ENCODE results near the gene NIPAL3.

NIPAL3 gene

DNA sequence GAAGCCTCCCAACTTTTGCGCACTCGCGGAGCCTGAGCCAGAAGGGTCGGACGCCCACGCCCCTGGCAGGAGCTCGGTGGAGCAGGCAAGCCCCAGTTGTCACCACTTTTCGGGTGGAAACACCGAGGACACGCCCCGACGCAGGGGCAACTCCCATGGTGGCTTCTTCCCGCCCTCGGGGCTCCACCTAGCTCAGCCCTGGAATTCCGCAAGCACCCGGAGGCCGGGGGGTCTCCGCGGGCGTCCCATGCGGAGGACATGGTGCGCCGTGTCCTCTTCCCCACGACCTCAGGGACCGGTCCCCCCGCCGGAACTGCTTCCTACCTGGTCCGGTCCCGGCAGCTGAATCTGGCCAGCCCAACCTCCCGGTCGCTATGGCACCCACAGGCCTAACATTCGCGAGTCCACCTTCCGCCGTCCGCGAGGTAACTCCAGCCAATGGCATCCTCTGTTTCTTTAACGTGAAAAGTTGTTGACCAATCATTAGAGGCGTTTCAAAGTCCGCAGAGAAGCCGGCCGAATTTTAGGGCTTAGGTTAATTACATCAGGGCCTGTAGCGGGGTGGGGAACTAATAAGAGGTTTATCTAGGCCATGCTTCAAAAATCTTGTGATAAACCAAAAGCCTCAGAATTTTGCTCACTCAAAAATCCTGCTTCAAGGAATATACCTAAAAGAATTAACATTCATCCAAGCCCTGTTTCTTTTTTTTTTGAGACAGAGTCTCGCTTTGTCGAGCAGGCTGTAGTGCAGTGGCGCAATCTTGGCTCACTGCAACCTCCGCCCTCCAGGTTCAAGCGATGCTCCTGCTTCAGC lies 2.0 kb upstream of the NIPAL3 start, which contains the start of gene STPG1:
TSS of gene STPG1 (minus strand) at position 433 of the 814 bp plus-strand sequence. CDS start 12,394 bp downstream, outside the sequence.
- H3K9me3 ChIP-seq (ENCODE audit: control insufficient read depth, insufficient read depth, low read depth, low read length) = no peaks in the 10 kb centered on the region
- H3K4me3 ChIP-seq (ENCODE audit: low read depth, low read length) = peak within 1 kb of the TSS; percentile 83
- peak within 1 kb of the TSS; percentile 36; the same call in 1 of the 2 replicates for H3K27ac ChIP-seq (ENCODE audit: low read depth, low read length)
- peaks cover 19% of the 10 kb centered on the region for H3K4me1 ChIP-seq (ENCODE audit: control insufficient read depth, insufficient read depth, low read length)
- peak within 1 kb of the TSS; percentile 84 for H3K9ac ChIP-seq (ENCODE audit: low read length)
- no peaks in the 10 kb centered on the region for H3K27me3 ChIP-seq (ENCODE audit: control insufficient read depth, insufficient read depth, low read length)
- H3K36me3 ChIP-seq (ENCODE audit: control insufficient read depth, insufficient read depth, low read length) = no peaks in the 10 kb centered on the region

DNA sequence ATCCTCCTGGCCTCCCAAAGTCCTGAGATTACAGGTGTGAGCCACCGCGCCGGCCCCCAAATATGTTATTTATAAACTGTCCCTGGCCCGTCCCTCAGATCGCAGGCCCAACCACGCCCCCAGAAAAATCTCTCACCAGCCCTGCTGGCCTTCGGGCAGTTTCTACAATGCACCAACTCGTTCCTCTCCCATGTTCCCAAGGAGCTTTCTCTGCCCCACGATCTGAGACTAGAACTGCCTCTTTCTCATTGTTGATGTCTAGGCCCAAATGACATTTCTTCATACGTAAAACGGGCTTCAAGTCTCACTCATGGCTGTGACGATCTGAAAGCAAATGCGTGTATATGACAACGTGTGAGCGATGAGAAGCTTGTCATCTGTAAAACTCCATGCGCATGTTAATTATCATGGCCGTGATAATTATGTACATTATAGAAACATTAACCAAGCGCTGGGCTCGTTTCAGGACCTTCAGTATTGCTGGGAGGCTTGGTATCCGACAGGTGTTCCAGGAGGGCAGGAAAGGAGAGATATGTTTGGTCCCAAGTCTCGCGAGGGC lies 748 bp upstream of the NIPAL3 start:
- Histone ChIP-seq H3K36me3 (ENCODE audit: control insufficient read depth, insufficient read depth, low read length) (no peaks in the 10 kb centered on the region), H3K4me3 (ENCODE audit: low read depth, low read length) (peak overlapping the region; percentile 73), H3K27me3 (ENCODE audit: control insufficient read depth, insufficient read depth, low read length) (no peaks in the 10 kb centered on the region), H3K4me1 (ENCODE audit: control insufficient read depth, insufficient read depth, low read length) (peaks cover 28% of the 10 kb centered on the region), H3K9ac (ENCODE audit: low read length) (no peak overlapping the region), H3K9me3 (ENCODE audit: control insufficient read depth, insufficient read depth, low read depth, low read length) (no peaks in the 10 kb centered on the region), H3K27ac (ENCODE audit: low read depth, low read length) (no peak overlapping the region)

DNA sequence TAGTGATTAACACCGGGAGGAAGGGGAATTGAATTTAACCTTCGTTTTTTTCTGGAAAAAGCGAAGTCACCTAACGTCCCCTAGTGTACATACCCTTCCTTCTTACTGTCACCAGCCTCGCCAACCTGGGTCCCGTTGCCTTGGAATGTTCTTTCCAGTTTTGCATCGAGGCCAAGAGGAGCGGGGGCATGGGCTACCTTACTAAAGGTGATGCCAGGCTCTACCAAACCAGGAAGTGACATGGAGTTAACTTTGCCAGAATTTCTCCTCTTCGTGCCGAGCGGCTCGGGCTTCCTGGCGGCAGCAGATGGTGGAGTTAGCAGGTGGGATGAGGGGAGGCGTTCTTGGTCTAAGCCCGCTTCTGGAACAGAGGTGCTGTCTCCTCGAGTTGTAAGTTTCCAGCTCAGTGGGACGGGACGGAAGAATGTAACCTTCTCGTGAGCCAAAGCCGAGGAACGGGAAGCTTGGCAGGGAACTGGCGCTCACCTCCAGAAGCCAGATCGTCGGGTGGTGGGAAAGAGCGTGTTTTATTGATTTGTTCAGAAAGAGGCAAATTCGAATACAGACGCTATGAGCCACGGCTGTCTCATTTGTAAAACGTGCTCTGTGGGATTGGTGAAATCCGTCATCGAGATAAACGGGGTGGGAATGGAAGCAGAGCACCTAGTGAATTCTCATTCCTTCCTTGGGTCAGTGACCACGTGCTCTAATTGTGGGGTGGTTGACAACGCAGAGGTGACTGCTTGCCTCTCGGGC lies 486 bp downstream of the NIPAL3 start:
- Histone ChIP-seq H3K27ac (ENCODE audit: low read depth, low read length) (no peak overlapping the region), H3K9ac (ENCODE audit: low read length) (no peak overlapping the region), H3K9me3 (ENCODE audit: control insufficient read depth, insufficient read depth, low read depth, low read length) (no peaks in the 10 kb centered on the region), H3K27me3 (ENCODE audit: control insufficient read depth, insufficient read depth, low read length) (no peaks in the 10 kb centered on the region), H3K4me1 (ENCODE audit: control insufficient read depth, insufficient read depth, low read length) (peaks cover 28% of the 10 kb centered on the region), H3K36me3 (ENCODE audit: control insufficient read depth, insufficient read depth, low read length) (no peaks in the 10 kb centered on the region), H3K4me3 (ENCODE audit: low read depth, low read length) (peak overlapping the region; percentile 73)

DNA sequence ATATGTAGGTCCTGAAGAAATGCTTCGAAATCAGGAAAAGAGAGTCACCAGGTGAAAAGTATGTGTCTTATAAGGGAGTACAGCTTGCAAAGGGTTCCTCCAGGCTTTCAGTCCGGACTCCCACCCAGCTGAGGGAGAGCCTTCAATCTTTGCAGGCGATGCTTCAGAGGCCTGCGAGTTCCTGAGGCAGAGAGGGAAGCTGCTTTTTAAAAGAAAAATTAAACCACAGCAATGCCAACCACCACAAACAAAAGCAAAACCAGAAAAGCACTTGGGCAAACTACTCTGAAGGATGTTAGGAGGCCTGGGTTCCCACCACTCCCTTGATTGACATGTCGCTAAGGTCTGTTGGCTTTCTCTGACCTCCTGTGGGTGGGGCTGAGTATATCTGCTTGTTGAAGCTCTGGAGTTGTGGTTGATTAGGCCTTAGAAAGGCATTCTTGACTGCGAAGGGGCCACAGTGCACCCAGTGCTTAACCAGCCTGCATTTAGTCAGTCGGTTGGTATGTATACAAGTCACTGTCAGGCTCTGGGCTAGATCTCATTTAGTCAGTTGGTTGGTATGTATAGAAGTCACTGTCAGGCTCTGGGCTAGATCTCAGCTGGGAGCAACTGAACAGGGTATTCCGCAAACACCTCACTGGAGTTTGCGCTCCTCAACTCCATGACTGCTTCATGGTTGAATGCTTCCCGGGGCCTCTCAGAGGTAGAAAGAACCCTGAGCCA lies 1.2 kb downstream of the NIPAL3 start:
- Histone ChIP-seq H3K9ac (ENCODE audit: low read length) (no peak overlapping the region), H3K9me3 (ENCODE audit: control insufficient read depth, insufficient read depth, low read depth, low read length) (no peaks in the 10 kb centered on the region), H3K36me3 (ENCODE audit: control insufficient read depth, insufficient read depth, low read length) (no peaks in the 10 kb centered on the region), H3K27me3 (ENCODE audit: control insufficient read depth, insufficient read depth, low read length) (no peaks in the 10 kb centered on the region), H3K4me3 (ENCODE audit: low read depth, low read length) (peak overlapping the region; percentile 73), H3K4me1 (ENCODE audit: control insufficient read depth, insufficient read depth, low read length) (peaks cover 31% of the 10 kb centered on the region), H3K27ac (ENCODE audit: low read depth, low read length) (no peak overlapping the region)

DNA sequence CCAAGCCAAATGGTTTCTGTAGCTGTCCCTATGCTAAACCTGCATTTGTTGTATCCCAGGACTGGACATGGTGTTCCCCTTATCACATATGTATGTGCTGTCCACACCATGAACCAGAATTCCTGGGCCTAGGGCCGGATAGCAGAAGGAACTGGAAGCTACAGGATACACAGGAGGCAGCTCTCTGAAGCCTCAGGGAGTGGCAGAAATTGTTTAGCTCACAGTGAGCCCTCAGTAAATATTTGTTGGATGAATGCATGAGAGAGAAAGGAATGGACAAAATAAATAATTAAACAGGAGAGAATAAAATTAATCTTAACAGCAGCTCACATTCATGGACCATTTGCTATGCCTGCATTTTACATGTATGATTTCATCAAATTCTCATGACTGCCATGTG lies 2.1 kb downstream of the NIPAL3 start:
- Histone ChIP-seq H3K9me3 (ENCODE audit: control insufficient read depth, insufficient read depth, low read depth, low read length) (no peaks in the 10 kb centered on the region), H3K27me3 (ENCODE audit: control insufficient read depth, insufficient read depth, low read length) (no peaks in the 10 kb centered on the region), H3K4me3 (ENCODE audit: low read depth, low read length) (no peak overlapping the region), H3K27ac (ENCODE audit: low read depth, low read length) (no peak overlapping the region), H3K4me1 (ENCODE audit: control insufficient read depth, insufficient read depth, low read length) (peaks cover 32% of the 10 kb centered on the region), H3K36me3 (ENCODE audit: control insufficient read depth, insufficient read depth, low read length) (no peaks in the 10 kb centered on the region), H3K9ac (ENCODE audit: low read length) (no peak overlapping the region)

DNA sequence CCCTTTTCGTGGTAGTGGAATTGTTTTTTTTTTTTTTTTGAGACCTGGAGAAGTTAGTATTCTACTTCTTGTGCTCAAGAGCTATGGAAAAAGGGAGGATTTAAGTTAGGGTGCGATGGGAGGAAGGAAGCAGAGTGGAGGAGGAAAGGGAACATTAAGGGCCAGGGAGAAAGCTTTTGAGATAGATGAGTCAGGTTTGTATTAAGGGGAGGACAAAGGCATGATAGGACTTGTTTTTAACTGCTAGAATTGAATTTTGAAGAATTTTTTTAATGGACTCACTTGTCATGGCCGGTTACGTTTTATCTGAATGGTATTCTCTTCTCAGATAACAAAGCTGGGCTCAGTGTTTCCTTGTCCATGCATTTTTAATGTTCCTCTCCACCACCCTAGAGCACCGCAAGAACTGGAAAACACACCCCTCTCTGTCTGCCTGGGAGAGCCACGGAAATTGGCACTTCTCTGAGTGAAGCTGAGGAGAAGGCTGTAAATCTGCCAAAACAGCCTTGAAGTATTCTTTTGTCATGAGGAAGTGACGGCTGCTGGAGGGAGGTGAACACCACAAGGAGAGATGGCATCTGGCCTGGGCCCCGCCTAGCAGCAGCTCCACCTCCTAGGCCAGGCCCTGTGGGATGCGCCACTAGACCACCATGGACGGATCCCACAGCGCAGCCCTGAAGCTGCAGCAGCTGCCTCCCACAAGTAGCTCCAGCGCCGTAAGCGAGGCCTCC lies 3.5 kb downstream of the NIPAL3 start:
- no peaks in the 10 kb centered on the region for H3K27me3 ChIP-seq (ENCODE audit: control insufficient read depth, insufficient read depth, low read length)
- H3K4me3 ChIP-seq (ENCODE audit: low read depth, low read length) = no peak overlapping the region
- H3K4me1 ChIP-seq (ENCODE audit: control insufficient read depth, insufficient read depth, low read length) = peaks cover 29% of the 10 kb centered on the region
- no peak overlapping the region for H3K9ac ChIP-seq (ENCODE audit: low read length)
- H3K9me3 ChIP-seq (ENCODE audit: control insufficient read depth, insufficient read depth, low read depth, low read length) = no peaks in the 10 kb centered on the region
- H3K27ac ChIP-seq (ENCODE audit: low read depth, low read length) = no peak overlapping the region
- H3K36me3 ChIP-seq (ENCODE audit: control insufficient read depth, insufficient read depth, low read length) = no peaks in the 10 kb centered on the region

DNA sequence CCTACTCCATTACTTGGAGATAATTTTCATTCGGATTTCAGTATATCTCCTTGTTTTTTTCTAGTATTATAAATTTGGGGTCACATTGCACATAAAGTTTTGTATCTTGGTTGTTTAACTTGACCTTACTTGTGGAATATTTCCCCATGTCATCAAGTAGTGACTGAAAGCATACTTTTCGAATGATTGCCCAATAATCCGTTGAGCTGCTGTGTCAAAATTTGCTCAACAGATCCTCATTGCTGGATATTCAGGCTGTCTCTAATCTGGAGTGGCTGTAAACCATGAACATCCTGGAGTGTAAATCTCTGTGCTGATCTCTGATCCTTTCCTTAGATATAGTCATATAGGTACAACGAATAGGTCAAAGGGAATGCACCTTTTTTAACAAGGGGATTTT lies 4.9 kb downstream of the NIPAL3 start:
- no peaks in the 10 kb centered on the region for H3K9me3 ChIP-seq (ENCODE audit: control insufficient read depth, insufficient read depth, low read depth, low read length)
- H3K4me3 ChIP-seq (ENCODE audit: low read depth, low read length) = no peak overlapping the region
- H3K4me1 ChIP-seq (ENCODE audit: control insufficient read depth, insufficient read depth, low read length) = peaks cover 25% of the 10 kb centered on the region
- no peak overlapping the region for H3K9ac ChIP-seq (ENCODE audit: low read length)
- H3K36me3 ChIP-seq (ENCODE audit: control insufficient read depth, insufficient read depth, low read length) = no peaks in the 10 kb centered on the region
- no peak overlapping the region for H3K27ac ChIP-seq (ENCODE audit: low read depth, low read length)
- no peaks in the 10 kb centered on the region for H3K27me3 ChIP-seq (ENCODE audit: control insufficient read depth, insufficient read depth, low read length)

DNA sequence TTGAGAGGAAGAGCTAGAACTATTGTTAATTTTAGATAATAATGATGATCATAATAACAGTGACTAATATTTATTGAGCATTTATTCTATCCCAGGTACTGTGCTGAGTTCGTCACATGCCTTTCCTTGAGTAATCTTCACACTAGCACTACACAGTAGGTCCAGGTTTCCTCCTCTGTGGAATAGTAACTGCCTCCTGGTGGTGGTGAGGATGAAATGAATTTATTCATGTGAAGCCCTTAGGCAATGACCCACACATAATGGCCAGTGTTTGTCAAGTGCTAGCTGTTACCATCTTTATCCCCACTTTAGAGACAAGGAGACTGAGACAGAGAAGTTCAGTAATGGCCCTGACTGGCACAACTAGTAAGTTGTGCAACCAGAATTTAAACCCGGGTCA lies 5.9 kb downstream of the NIPAL3 start:
- H3K9ac ChIP-seq (ENCODE audit: low read length) = no peak overlapping the region
- H3K27me3 ChIP-seq (ENCODE audit: control insufficient read depth, insufficient read depth, low read length) = no peaks in the 10 kb centered on the region
- no peaks in the 10 kb centered on the region for H3K36me3 ChIP-seq (ENCODE audit: control insufficient read depth, insufficient read depth, low read length)

DNA sequence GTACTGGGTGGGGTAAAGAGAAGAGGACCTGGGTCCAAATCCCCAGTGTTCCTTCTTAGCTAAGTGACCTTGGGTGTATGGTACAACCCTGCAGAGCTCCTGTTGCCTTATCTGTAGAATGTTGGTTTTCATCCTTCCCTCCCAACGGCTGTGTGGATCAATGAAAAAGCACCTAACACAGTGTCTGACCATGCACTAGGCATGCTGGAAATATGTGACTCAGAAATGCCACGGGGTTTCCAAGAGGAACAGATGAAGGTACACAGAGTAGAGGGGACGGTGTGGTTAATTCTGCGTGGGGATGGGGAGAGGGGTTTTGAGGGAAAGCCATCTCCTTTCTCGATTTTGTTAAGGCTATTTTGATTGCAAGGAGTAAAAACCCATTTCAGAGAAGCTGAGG lies 8.6 kb downstream of the NIPAL3 start:
- no peaks in the 10 kb centered on the region for H3K9me3 ChIP-seq (ENCODE audit: control insufficient read depth, insufficient read depth, low read depth, low read length)
- H3K9ac ChIP-seq (ENCODE audit: low read length) = no peak overlapping the region
- H3K27me3 ChIP-seq (ENCODE audit: control insufficient read depth, insufficient read depth, low read length) = no peaks in the 10 kb centered on the region
- no peak overlapping the region for H3K27ac ChIP-seq (ENCODE audit: low read depth, low read length)
- H3K36me3 ChIP-seq (ENCODE audit: control insufficient read depth, insufficient read depth, low read length) = no peaks in the 10 kb centered on the region
- H3K4me3 ChIP-seq (ENCODE audit: low read depth, low read length) = no peak overlapping the region
- H3K4me1 ChIP-seq (ENCODE audit: control insufficient read depth, insufficient read depth, low read length) = peaks cover 7% of the 10 kb centered on the region

More for the DNA sequence above, 5.9 kb downstream of the NIPAL3 start:
- no peaks in the 10 kb centered on the region for H3K9me3 ChIP-seq (ENCODE audit: control insufficient read depth, insufficient read depth, low read depth, low read length)
- no peak overlapping the region for H3K4me3 ChIP-seq (ENCODE audit: low read depth, low read length)
- H3K27ac ChIP-seq (ENCODE audit: low read depth, low read length) = no peak overlapping the region
- peaks cover 19% of the 10 kb centered on the region for H3K4me1 ChIP-seq (ENCODE audit: control insufficient read depth, insufficient read depth, low read length)

DNA sequence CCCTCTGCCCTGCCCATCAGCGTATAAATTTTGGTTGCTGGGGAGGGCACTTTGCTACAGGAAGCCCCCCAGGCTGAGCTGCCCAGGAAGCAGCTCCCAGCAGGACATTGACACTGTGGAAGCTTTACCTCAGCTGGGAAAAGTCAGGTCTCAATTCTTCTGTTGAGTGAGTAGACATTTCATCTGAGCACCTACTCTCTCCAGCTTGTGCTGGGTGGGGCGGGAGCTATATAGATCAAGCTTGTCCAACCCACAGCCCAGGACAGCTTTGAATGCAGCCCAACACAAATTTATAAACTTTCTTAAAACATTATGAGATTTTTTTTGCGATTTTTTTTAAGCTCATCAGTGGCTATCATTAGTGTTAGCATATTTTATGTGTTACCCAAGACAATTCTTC lies 9.4 kb downstream of the NIPAL3 start:
- no peak overlapping the region for H3K9ac ChIP-seq (ENCODE audit: low read length)
- H3K36me3 ChIP-seq (ENCODE audit: control insufficient read depth, insufficient read depth, low read length) = no peaks in the 10 kb centered on the region
- H3K27ac ChIP-seq (ENCODE audit: low read depth, low read length) = no peak overlapping the region
- peaks cover 4% of the 10 kb centered on the region; the same call in 1 of the 2 replicates for H3K4me1 ChIP-seq (ENCODE audit: control insufficient read depth, insufficient read depth, low read length)
- no peak overlapping the region for H3K4me3 ChIP-seq (ENCODE audit: low read depth, low read length)
- H3K9me3 ChIP-seq (ENCODE audit: control insufficient read depth, insufficient read depth, low read depth, low read length) = no peaks in the 10 kb centered on the region
- H3K27me3 ChIP-seq (ENCODE audit: control insufficient read depth, insufficient read depth, low read length) = no peaks in the 10 kb centered on the region

Measured in HUES6 (cell line).